DOHH2 (cell line): ENCODE measurements around the gene SLC28A1.

ENCODE experiments used
- EZH2phosphoT487 ChIP-seq: fragments of 200-600 bp; sonication (generic); IDR thresholded peaks from 2 replicates; pipeline ENCODE4 v1.6.1; 2017; ENCODE audit warnings: borderline replicate concordance, mild to moderate bottlenecking, antibody characterized with exemption, low read length, moderate library complexity, mixed read lengths
- TF ChIP-seq, protein P1 (sequence below): fragments of 200-600 bp; sonication (generic); IDR thresholded peaks from one replicate; pipeline ENCODE4 v1.5.1; 2014; ENCODE audit warnings: antibody characterized with exemption, mild to moderate bottlenecking, low read depth, low read length; ENCODE audit not compliant: poor library complexity, severe bottlenecking

DNA sequence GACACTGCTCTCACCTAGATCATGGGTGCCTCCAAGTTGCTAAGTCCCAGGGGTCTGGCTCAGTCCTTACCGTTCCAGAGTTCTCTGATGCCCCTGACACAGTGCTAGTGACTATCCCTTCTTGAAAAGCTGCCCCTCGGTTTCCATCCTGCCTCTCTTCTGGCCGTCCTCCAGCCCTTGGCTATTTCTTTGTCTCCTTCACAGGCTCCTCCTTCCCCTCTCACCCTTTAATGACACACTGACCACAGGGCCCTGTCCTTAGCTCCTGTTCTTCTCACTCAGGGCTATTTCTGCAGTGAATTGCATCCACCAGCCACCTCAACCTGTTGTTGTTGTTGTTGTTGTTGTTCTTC lies 31.1 kb downstream of the SLC28A1 start:
- TF ChIP-seq, protein P1, sequence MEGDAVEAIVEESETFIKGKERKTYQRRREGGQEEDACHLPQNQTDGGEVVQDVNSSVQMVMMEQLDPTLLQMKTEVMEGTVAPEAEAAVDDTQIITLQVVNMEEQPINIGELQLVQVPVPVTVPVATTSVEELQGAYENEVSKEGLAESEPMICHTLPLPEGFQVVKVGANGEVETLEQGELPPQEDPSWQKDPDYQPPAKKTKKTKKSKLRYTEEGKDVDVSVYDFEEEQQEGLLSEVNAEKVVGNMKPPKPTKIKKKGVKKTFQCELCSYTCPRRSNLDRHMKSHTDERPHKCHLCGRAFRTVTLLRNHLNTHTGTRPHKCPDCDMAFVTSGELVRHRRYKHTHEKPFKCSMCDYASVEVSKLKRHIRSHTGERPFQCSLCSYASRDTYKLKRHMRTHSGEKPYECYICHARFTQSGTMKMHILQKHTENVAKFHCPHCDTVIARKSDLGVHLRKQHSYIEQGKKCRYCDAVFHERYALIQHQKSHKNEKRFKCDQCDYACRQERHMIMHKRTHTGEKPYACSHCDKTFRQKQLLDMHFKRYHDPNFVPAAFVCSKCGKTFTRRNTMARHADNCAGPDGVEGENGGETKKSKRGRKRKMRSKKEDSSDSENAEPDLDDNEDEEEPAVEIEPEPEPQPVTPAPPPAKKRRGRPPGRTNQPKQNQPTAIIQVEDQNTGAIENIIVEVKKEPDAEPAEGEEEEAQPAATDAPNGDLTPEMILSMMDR: no peak
- no peak for TF ChIP-seq EZH2phosphoT487
